PFSK-1 (cell line): ENCODE results near the gene RNASEH2C.

Experiments used
- FOXP2 ChIP-seq: optimal IDR thresholded peaks from 2 replicates; pipeline ENCODE3; 2011; ENCODE audit warnings: borderline replicate concordance, control low read depth, inconsistent platforms; ENCODE audit not compliant: insufficient read depth; ENCODE audit errors: extremely low read length, extremely low read depth
- POLR2AphosphoS5 ChIP-seq: IDR thresholded peaks from 2 replicates; pipeline ENCODE4 v1.6.1; 2012; ENCODE audit warnings: low read depth, mild to moderate bottlenecking, control low read depth, low read length, moderate library complexity
- SIN3A ChIP-seq: IDR thresholded peaks from 2 replicates; pipeline ENCODE4 v1.6.1; 2012; ENCODE audit warnings: mild to moderate bottlenecking, low read length, moderate library complexity, borderline replicate concordance; ENCODE audit not compliant: insufficient read depth
- TAF1 ChIP-seq: IDR thresholded peaks from 2 replicates; pipeline ENCODE4 v1.6.1; 2012; ENCODE audit warnings: low read length, control low read depth, borderline replicate concordance; ENCODE audit not compliant: insufficient read depth

GRCh38 chr11:65692367-65692766 lies 28.2 kb downstream of the RNASEH2C start:
- TF ChIP-seq TAF1 (no peak), POLR2AphosphoS5 (no peak), SIN3A (no peak), FOXP2 (no peak)
